DND-41 (cell line): ENCODE data around the gene ALDH16A1.

ENCODE experiments used
- ATAC-seq: fragments of 200-7000 bp; cut with Tn5 transposase; 3 replicates; pipeline ENCODE4 v1.9.1; 2021; ENCODE audit warnings: low read depth; ENCODE audit not compliant: insufficient read depth
- DNase-seq: peaks from one replicate; pipeline ENCODE4 v3.0.0-alpha.2; 2020
- H2AFZ ChIP-seq: 2 replicates; pipeline ENCODE4 v1.6.0; 2012; ENCODE audit warnings: low read depth, low read length
- H3K27ac ChIP-seq: 2 replicates; pipeline ENCODE4 v1.5.1; 2012; ENCODE audit warnings: low read length, inconsistent platforms
- H3K27me3 ChIP-seq: fragments of 200-600 bp; sonication (generic); 2 replicates; pipeline ENCODE4 v1.6.0; 2012; ENCODE audit warnings: low read length, mild to moderate bottlenecking, inconsistent platforms; ENCODE audit not compliant: insufficient read depth, poor library complexity
- H3K36me3 ChIP-seq: 2 replicates; pipeline ENCODE4 v1.5.1; 2012; ENCODE audit warnings: low read length, inconsistent platforms; ENCODE audit not compliant: insufficient read depth
- H3K4me1 ChIP-seq: 2 replicates; pipeline ENCODE4 v1.5.1; 2012; ENCODE audit warnings: mild to moderate bottlenecking, low read length; ENCODE audit not compliant: insufficient read depth
- H3K4me2 ChIP-seq: 2 replicates; pipeline ENCODE4 v1.6.0; 2012; ENCODE audit warnings: mild to moderate bottlenecking, moderate library complexity, low read length, inconsistent platforms; ENCODE audit not compliant: insufficient read depth
- H3K4me3 ChIP-seq, 2 experiments: fragments of 200-600 bp in 1 of 2; shearing (Covaris generic) in 1 of 2; 2 replicates each; pipeline ENCODE4 v1.5.1; 2012 to 2016; ENCODE audit warnings: inconsistent platforms in 2 of 2, low read length in 2 of 2, mild to moderate bottlenecking in 2 of 2, low read depth in 1 of 2, moderate library complexity in 1 of 2
- H3K79me2 ChIP-seq: 2 replicates; pipeline ENCODE4 v1.6.0; 2012; ENCODE audit warnings: low read length, inconsistent platforms; ENCODE audit not compliant: insufficient read depth
- H3K9ac ChIP-seq: 2 replicates; pipeline ENCODE4 v1.6.0; 2012; ENCODE audit warnings: low read depth, mild to moderate bottlenecking, inconsistent platforms, low read length, moderate library complexity
- H3K9me3 ChIP-seq: 2 replicates; pipeline ENCODE4 v1.5.1; 2012; ENCODE audit warnings: low read length, moderate library complexity, mild to moderate bottlenecking, inconsistent platforms; ENCODE audit not compliant: insufficient read depth, severe bottlenecking
- H4K20me1 ChIP-seq: 2 replicates; pipeline ENCODE4 v1.6.0; 2012; ENCODE audit warnings: low read length; ENCODE audit not compliant: insufficient read depth
- EZH2 ChIP-seq: IDR thresholded peaks from 3 replicates; pipeline ENCODE4 v1.6.1; 2012; ENCODE audit warnings: borderline replicate concordance, low read depth, mild to moderate bottlenecking, moderate library complexity, low read length, inconsistent platforms; ENCODE audit not compliant: severe bottlenecking
- TF ChIP-seq, protein P1 (sequence below): IDR thresholded peaks from 2 replicates; pipeline ENCODE4 v1.5.1; 2012; ENCODE audit warnings: borderline replicate concordance, low read length, moderate library complexity, mild to moderate bottlenecking; ENCODE audit not compliant: poor library complexity, severe bottlenecking; ENCODE audit errors: extremely low read depth

The ALDH16A1 gene

GRCh38 chr19:49492573-49493405 is 39.8 kb downstream of the ALDH16A1 start:
- H3K27ac ChIP-seq: peak overlapping the region; percentile 10; the same call in 1 of the 2 replicates
- peaks cover 65% of the 10 kb centered on the region for H3K36me3 ChIP-seq
- H3K27me3 ChIP-seq: no peaks in the 10 kb centered on the region
- H4K20me1 ChIP-seq: peaks cover 42% of the 10 kb centered on the region
- no peak overlapping the region for H3K9ac ChIP-seq
- H2AFZ ChIP-seq: no peak overlapping the region
- H3K4me1 ChIP-seq: peaks cover 49% of the 10 kb centered on the region
- no peak overlapping the region for H3K4me2 ChIP-seq
- no peak overlapping the region for H3K4me3 ChIP-seq
- H3K9me3 ChIP-seq: no peaks in the 10 kb centered on the region
- DNase-seq: no peak
- ATAC-seq: no peak
- TF ChIP-seq, protein P1, sequence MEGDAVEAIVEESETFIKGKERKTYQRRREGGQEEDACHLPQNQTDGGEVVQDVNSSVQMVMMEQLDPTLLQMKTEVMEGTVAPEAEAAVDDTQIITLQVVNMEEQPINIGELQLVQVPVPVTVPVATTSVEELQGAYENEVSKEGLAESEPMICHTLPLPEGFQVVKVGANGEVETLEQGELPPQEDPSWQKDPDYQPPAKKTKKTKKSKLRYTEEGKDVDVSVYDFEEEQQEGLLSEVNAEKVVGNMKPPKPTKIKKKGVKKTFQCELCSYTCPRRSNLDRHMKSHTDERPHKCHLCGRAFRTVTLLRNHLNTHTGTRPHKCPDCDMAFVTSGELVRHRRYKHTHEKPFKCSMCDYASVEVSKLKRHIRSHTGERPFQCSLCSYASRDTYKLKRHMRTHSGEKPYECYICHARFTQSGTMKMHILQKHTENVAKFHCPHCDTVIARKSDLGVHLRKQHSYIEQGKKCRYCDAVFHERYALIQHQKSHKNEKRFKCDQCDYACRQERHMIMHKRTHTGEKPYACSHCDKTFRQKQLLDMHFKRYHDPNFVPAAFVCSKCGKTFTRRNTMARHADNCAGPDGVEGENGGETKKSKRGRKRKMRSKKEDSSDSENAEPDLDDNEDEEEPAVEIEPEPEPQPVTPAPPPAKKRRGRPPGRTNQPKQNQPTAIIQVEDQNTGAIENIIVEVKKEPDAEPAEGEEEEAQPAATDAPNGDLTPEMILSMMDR: no peak
- TF ChIP-seq EZH2: no peak
- H3K79me2 ChIP-seq: peaks cover 59% of the 10 kb centered on the region

GRCh38 chr19:49496574-49497008 is 43.6 kb downstream of the ALDH16A1 start:
- TF ChIP-seq, protein P1: no peak
- TF ChIP-seq EZH2: no peak
- Histone ChIP-seq H3K9me3 (no peaks in the 10 kb centered on the region), H3K79me2 (peaks cover 36% of the 10 kb centered on the region), H3K4me1 (peaks cover 57% of the 10 kb centered on the region), H3K4me2 (peak overlapping the region; percentile 92), H2AFZ (peak overlapping the region; percentile 73), H3K27ac (peak overlapping the region; percentile 86), H4K20me1 (peaks cover 34% of the 10 kb centered on the region), H3K36me3 (peaks cover 51% of the 10 kb centered on the region), H3K27me3 (no peaks in the 10 kb centered on the region), H3K4me3 (peak overlapping the region; percentile 72 to 82), H3K9ac (peak overlapping the region; percentile 93)
- no peak for DNase-seq
- ATAC-seq: no peak

DNA sequence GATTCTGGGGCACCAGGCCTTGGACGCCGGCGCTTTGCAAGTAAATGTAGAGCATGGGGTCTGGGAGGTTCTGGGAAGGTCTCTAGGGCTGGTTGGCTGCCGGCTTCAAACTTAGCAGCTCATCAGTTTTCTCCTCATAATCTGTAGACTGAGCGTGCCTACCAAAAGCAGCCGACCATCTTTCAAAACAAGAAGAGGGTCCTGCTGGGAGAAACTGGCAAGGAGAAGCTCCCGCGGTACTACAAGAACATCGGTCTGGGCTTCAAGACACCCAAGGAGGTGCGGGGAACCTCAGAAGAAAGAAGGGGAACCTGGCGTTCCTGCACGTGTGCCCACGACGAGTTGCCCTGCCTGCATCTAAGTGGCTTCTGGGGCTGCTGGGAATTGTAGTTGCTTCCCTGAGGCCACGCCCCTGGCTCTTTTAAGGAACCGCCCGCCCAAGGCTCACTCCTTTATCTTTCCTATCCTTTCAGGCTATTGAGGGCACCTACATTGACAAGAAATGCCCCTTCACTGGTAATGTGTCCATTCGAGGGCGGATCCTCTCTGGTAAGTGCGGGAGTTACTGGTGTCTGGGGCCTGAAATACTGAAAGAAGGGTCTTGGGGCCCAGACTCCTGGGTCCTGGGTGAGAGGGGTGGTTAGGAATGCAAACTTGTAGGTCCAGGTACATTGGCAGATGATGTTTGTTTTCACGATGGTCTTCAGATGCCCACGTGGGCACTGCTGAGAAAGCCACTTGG is 44.2 kb downstream of the ALDH16A1 start:
- no peak for TF ChIP-seq EZH2
- TF ChIP-seq, protein P1: no peak
- peak overlapping the region; percentile 72 to 82; a peak in 3 of 4 replicates for H3K4me3 ChIP-seq
- H3K9ac ChIP-seq: peak overlapping the region; percentile 93
- peaks cover 57% of the 10 kb centered on the region for H3K4me1 ChIP-seq
- ATAC-seq: no peak
- peak overlapping the region; percentile 86 for H3K27ac ChIP-seq
- H3K9me3 ChIP-seq: no peaks in the 10 kb centered on the region
- DNase-seq: peak; percentile 62
- peaks cover 45% of the 10 kb centered on the region for H3K36me3 ChIP-seq
- H3K27me3 ChIP-seq: no peaks in the 10 kb centered on the region
- H3K4me2 ChIP-seq: peak overlapping the region; percentile 92
- peaks cover 36% of the 10 kb centered on the region for H3K79me2 ChIP-seq
- H4K20me1 ChIP-seq: peaks cover 29% of the 10 kb centered on the region
- H2AFZ ChIP-seq: no peak overlapping the region
